HG03280 (cell line): ENCODE data around the gene HES3.

ENCODE experiments used
- ATAC-seq: cut with Tn5 transposase; IDR thresholded peaks from one replicate; pipeline ENCODE4 v1.9.1; 2021; ENCODE audit warnings: mild to moderate bottlenecking, moderate library complexity; ENCODE audit not compliant: unreplicated experiment

The HES3 gene, protein sequence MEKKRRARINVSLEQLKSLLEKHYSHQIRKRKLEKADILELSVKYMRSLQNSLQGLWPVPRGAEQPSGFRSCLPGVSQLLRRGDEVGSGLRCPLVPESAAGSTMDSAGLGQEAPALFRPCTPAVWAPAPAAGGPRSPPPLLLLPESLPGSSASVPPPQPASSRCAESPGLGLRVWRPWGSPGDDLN

DNA sequence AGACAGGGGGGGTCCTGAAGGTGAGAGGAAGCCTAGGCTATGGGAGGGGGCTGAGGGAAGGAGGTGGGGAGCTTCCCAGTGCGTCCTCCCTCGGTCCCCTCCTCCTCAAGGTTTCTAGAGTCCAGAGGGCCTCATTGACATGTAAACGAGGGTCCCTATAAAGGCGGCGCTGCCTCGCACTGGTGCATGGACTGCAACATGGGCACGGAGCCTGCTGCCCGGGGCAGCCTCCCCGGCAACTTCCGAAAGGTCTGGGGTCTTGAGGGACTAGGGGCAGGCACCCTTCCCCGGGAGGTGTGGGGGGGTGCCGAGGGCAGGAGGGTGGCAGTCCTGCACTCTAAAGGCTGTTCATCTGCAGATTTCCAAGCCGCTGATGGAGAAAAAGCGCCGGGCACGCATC lies at the start of gene HES3:
Gene HES3 (plus strand): TSS at position 187 of the 400 bp plus-strand sequence. CDS start 187 bp downstream, at position 374.
- no peak for ATAC-seq

DNA sequence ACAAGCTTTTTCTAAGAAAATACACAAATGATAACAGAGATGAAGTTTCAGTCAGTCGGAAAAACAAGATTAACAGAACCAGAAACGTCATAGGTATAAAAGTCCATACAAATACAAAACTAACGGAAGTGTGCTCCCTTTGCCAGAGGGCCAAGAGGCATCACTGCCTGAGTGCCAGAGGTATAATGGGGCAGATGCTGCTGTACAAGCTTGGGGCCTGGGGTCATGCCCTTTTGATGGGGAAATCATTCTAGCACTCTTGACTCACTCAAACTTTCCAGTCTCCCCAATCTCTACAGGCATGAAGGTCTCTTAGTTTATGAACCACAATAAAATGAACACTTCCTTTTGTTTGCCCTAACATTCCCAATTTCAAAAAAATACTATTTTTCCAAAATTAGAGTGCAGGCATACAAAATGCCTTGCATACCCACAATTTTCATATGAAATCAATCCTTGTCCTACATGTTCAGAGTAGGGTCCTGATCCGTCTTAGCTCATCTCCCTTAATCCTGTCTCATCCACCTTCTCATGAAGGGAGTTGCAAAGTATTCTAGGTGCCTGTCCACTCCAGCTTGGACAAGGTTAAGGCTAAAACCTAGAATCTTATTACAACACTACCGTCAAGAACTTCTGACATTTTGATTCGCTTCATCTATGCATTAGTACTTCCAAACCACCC lies 46.1 kb upstream of the HES3 start:
- ATAC-seq: no peak

GRCh38 chr1:6198646-6199297 lies 45.2 kb upstream of the HES3 start:
- ATAC-seq: peak; percentile 13

DNA sequence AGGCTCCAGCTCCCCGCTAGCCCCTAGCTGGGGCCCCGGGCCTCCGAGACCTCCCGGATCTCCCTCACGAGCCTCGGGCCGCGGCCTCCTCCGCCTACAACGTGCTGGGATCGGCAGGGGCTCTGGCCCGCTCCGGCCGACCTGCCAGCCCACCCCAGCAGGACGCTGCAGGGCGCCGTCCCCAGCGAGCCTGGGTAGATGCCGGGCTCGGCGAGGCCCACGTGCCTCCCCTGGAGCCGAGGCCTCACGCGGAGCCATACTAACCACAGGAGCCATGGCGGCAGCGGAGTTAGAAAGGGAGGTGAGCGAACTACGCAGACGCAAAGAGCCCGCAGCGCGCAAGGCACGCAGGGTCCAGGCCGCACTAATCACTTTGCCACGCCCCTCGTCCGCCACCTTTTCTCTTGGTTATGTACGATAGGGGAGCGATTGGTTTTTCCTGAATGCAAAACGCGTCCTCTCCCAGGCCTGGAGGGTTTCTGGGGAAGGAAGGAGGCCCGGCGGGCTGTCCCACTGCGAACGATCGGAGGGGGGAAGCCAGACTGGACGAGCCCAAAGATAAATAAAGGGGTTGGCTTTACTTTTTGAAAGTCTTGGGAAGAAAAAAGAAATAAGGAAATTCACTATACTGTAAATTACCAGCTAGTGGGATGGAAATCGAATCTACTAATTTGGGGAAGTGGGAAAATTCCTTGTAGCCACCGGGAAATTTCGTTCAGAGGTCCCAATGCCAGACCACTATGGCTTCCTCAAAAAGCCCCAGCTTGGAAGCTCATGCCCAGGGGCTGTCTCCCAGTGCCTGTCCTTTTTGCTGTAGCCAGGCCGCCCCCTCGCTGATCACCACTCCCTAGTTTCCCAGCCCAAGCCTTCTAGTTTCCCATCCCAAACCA lies 44.4 kb upstream of the HES3 start, which contains the start of gene RPL22:
Gene RPL22 (minus strand): TSS at position 298 of the 890 bp plus-strand sequence. CDS start 22 bp downstream, at position 276.
- peak; percentile 94 for ATAC-seq

- ATAC-seq: no peak
Observed at GRCh38 chr1:6200188-6200809, 43.7 kb upstream of the HES3 start.

GRCh38 chr1:6202256-6202655 lies 41.7 kb upstream of the HES3 start:
- ATAC-seq: no peak

GRCh38 chr1:6205849-6206519 lies 38.0 kb upstream of the HES3 start, which contains the start of gene RNF207:
RNF207 (plus strand) TSS chr1:6206119; CDS start chr1:6206536, 417 bp downstream.
- ATAC-seq: peak; percentile 53

- no peak for ATAC-seq
Observed at GRCh38 chr1:6206520-6206855, 37.5 kb upstream of the HES3 start.

DNA sequence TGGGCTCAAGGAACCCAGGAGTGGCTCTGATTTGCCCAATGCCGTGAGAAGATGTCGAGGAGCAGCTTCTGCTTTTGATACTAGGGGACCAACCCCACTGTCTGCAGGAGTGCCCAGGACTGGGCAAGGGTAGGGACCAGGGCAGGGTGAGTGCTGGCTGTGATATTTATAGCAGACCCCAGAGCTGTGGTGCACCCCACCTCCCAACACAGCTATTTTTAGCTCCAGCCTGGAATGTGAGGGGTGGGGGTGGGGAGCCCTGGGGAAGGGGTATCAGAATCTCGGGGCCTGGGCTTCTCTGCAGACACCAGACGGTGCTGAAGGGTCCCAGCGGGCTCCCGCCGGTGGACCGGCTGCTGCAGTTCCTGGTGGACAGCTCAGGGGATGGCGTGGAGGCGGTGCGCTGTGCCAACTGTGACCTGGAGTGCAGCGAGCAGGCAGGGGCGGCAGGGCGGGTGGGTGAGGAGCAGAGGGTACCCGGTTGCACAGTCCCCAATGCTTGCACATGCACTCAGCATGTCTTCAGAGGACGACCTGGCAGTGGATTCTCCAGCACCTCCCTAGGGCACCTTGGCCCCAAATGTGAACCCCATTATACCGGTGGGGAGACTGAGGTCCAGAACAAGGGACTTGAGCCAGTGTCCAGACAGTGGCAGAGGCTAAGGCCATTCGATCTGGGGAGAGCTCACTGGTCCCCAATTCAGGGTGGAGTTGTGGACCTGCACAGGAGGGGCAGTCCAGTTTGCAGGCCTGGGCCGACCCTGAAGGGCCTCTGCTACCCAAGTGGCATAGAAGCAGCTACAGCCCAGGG lies 36.7 kb upstream of the HES3 start:
- no peak for ATAC-seq

DNA sequence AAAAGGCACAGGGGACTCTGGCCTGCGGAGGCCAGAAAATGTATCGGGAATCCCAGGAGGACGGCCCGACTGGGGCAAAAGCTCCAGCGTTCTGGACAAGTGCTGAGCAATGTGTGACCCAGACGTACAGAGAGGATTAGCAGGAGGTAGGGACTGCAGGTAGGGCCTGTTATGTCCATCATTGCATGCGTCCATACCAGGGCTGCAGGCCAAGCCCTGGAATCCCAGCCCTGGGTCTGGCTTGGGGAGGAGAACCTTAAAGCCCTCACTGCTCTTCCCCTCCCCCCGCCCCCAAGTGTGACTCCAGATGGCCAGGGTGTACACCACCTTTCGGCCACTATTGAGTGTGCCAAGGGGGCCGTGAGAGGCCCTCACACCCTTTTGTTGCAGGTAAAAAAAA lies 36.1 kb upstream of the HES3 start:
- ATAC-seq: no peak

DNA sequence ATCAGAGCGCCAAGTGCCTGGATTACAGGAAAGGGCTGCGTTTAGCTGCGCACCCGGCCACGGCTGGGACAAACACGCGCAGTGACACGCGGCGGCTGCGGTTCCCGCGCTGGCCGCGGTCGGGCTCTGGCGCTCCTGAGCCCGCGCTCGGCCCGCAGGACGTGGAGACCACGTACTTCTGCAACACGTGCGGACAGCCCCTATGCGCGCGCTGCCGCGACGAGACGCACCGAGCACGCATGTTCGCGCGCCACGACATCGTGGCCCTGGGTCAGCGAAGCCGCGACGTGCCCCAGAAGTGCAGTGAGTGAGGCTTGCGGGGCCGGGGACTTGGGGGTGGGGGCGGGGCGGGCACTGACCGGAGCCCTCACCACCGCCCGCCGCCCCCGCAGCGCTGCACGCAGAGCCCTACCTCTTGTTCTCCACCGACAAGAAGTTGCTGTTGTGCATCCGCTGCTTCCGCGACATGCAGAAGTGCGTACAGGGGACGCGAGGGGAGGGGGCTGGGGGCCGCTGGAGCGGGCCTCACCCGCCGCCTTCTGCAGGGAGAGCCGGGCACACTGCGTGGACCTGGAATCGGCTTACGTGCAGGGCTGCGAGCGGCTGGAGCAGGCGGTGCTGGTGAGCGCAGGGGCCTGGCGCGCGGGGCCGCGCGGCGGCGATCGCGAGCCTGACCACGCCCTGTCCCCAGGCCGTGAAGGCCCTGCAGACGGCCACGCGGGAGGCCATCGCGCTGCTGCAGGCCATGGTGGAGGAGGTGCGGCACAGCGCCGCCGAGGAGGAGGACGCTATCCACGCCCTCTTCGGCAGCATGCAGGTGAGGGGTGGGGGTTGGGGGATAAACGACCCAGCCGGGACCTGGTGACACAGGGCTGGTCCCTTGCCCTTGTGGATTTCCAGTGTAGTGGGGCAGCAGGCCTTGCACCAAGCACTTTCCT lies 35.0 kb upstream of the HES3 start:
- ATAC-seq: no peak

DNA sequence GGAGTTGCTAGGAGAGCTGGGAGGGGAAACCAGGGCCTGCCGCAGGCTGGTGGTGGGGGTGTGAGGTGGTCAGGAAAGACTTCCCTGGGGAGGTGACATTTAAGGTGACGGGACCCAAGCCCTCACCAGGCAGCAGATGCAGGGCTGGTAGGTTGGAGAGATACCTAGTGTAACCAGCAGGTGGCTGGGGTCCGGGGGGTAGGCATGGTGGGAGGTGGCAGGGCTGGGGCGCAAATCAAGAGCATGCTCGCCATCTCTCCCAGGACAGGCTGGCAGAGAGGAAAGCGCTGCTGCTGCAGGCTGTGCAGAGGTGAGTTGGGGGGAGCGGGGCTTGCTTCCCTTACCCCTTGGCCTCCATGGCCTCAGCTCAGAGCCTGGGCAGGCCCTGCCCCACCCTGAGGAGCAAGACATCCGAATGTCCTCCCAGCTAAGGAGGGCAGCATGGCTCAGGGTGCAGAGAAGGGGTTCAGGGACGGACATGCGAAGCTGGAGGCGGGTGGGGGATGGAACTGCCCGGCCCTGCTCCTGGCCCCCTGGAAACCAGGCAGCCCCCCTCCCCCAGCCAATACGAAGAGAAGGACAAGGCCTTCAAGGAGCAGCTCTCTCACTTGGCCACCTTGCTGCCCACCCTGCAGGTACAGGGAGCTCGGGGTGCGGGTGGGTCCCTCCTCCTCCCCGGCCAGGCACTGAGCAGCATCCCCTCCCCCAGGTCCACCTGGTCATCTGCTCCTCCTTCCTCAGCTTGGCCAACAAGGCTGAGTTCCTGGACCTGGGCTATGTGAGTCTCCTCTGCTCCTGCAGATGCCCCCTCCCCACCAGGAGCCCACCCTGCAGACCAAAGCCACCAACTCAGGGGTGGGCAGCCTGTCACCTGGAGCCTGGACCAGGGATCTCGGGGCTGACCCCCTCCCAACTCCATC lies 34.1 kb upstream of the HES3 start:
- no peak for ATAC-seq

DNA sequence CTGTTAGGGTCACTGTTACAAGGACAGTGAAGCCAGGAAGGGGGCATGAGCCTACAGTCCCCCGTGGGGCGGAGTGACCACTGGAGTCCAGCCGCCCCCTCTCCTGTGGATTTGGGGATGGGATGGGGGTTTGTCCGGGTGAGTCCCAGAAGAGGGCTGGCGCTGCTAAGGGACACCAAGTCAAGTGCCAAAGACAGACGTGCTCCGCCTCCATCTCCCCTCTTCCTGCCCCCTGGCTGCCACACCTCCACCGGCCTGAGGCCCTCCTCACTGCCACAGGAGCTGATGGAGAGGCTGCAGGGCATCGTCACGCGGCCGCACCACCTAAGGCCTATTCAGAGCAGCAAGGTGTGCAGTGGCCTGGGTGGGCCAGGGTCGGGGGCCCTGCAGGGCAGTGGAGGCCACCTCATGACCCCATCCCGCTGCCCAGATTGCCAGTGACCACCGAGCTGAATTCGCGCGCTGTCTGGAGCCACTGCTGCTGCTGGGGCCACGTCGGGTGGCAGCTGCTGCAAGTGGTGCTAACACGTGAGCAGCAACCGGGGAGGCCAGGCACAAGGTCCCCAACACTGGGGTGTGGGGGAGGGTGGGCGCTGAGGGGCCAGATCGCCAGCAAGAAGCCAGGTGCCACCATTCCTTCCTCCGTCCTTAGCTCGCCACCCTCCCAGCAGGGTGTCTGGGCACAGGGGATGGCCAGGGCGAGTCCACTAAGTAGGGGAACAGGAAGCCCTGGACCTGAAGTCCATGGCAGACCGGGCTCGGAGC lies 33.2 kb upstream of the HES3 start:
- no peak for ATAC-seq

DNA sequence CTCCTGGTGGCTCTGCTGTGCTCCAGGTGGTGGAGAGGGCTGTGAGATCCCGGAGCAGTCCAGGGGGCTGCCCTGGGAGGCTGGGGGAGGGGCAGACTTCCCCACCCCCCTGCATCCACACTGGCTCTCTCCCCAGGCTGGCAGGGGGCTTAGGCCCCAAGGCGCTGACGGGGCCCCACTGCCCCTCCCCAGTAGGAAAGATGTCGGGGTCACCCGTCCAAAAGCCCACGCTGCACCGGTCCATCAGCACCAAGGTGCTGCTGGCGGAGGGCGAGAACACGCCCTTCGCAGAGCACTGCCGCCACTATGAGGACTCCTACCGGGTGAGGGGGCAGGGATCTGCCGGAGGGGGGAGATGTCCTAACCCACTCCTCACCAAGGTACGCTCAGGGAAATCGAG lies 32.2 kb upstream of the HES3 start:
- no peak for ATAC-seq

DNA sequence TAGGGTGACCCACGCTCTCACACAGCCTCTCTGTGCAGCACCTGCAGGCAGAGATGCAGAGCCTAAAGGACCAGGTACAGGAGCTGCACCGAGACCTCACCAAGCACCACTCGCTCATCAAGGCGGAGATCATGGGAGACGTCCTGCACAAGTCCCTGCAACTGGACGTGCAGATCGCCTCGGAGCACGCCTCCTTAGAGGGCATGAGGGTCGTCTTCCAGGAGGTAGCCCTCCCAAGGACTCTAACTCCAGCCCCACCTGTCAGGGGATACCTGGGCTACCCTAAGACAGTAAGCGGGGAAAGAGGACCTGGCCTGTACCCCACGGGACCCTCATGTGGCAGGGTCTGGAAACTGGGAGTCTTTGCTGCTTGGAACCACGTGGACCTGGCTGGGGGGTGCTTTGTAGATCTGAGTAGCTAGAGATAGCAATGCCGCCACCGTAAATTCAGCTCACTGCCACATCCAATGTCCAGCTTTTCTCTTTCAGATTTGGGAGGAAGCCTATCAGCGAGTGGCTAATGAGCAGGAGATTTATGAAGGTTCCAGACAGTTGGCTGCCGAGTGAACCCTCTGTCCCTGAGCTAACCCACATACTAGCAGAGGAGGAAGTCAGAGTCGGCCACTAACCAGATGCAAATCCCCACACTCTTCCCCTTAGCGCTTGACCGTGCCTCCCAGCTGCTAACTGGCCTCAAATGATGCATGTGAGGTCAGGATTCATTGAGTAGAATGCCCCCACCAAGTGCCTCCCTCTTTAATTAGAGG lies 31.6 kb upstream of the HES3 start:
- ATAC-seq: no peak
